ENCODE measurements around the gene ZNF10. TPM values are rescaled to one million over a fixed set of nuclear protein-coding genes. Genes with fewer than 3 reads are reported as not detected.

Gene ZNF10
- total RNA-seq: 1 to 10 TPM; 4.6 to 8.2 (median 6.6) TPM

DNA sequence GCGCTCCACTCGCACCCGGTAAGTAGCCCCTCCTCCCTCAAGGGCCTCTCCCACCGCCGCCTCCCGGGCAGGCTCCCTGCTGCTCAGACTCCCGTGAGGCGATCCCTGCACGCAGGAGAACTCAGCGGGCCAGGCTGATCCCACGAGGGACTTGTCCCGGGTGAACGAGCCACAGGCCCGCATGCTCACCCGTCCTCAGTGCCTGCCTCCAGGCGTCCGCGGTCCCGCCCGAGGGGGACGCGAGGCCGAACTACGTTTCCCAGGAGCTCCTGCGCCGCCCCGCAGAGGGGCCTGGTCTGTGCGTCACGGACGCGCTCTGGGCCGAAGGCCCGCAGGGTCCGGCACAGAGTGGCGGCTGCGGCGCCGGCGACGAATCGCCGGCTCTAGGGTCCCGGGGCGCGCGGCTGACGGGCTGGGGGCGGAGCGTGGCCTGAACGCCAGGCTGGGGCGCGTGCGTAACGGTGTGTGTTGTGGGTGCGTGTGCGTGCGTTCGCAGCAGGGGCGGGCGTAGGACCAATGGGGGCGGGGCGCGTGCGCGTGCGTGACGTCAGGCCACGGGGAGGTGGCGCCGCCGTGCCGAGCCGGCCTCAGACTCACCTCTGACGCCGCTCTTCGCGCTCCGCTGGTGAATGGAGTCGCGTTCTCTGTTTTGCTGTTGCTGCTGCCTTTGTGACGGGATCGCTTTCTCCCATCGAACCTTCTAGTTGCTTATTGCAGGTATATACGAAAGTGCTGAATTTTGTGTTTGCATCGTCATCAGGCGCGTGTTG, at the start of gene ZNF10, which contains the start of gene ZNF891:
ZNF10 (plus strand) TSS at position 590 of the 770 bp plus-strand sequence. CDS start 13,866 bp downstream, outside the sequence.
ZNF891 (minus strand) TSS at position 237 of the 770 bp plus-strand sequence. CDS start 8,356 bp downstream, outside the sequence.
- TF ChIP-seq, protein P1, sequence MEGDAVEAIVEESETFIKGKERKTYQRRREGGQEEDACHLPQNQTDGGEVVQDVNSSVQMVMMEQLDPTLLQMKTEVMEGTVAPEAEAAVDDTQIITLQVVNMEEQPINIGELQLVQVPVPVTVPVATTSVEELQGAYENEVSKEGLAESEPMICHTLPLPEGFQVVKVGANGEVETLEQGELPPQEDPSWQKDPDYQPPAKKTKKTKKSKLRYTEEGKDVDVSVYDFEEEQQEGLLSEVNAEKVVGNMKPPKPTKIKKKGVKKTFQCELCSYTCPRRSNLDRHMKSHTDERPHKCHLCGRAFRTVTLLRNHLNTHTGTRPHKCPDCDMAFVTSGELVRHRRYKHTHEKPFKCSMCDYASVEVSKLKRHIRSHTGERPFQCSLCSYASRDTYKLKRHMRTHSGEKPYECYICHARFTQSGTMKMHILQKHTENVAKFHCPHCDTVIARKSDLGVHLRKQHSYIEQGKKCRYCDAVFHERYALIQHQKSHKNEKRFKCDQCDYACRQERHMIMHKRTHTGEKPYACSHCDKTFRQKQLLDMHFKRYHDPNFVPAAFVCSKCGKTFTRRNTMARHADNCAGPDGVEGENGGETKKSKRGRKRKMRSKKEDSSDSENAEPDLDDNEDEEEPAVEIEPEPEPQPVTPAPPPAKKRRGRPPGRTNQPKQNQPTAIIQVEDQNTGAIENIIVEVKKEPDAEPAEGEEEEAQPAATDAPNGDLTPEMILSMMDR (IDR thresholded peaks at IDR 0.05; ENCODE audit: low read depth): no peak

DNA sequence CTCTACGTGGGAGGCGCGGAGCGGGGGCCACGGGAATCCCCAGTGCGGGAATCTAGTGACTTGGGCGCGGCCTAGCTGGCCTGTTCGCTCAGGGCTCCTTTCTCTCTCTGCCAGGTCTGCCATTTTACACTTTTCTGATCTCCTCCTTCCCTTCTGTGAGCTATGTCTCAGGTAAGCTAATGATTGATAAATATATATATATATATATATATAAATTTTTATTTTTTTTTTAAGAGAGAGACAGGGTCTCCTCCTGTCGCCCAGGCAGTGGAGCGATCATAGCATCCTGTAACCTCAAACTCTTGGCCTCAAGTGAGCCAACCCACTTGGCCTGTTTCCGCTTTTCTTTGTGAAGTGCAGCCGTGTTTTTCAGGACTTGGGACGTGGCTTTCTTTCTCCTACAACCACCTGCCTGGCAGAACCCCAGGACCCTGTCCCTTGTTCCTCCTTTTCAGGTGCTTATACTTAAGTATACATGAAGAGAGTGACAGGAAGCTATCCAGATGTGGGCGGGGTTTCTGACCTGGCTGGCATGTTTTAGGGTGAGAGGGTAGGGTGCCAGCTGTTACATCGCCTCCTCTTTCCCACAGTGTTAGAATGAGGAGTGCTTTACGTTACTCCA, 49.2 kb upstream of the ZNF10 start:
- TF ChIP-seq, protein P1 (IDR thresholded peaks at IDR 0.05; ENCODE audit: low read depth): no peak

DNA sequence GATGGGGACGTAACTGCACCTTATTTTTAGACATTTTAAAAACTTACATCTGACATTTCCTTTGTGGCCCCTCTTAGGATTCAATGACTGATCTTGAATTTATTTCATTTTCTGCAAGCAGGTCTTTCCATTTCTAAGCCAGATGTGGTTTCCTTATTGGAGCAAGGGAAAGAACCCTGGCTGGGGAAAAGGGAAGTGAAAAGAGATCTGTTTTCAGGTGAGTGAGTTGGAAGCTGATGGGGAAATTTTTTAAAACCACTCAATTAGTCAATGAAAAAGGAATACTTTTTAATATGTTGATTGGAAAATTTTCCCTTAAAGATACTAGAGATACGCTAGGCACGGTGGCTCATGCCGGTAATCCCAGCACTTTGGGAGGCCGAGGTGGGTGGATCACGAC, 47.1 kb upstream of the ZNF10 start:
- TF ChIP-seq, protein P1 (IDR thresholded peaks at IDR 0.05; ENCODE audit: low read depth): no peak

DNA sequence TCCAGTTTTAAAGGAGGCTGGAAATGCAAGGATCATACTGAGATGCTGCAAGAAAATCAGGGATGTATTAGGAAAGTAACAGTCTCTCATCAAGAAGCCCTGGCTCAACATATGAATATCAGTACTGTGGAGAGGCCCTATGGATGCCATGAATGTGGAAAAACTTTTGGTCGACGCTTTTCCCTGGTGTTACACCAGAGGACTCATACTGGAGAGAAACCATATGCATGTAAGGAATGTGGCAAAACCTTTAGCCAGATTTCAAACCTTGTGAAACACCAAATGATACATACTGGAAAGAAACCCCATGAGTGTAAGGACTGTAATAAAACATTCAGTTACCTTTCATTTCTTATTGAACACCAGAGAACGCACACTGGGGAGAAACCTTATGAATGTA, 24.8 kb upstream of the ZNF10 start:
- TF ChIP-seq, protein P1 (IDR thresholded peaks at IDR 0.05; ENCODE audit: low read depth): no peak

DNA sequence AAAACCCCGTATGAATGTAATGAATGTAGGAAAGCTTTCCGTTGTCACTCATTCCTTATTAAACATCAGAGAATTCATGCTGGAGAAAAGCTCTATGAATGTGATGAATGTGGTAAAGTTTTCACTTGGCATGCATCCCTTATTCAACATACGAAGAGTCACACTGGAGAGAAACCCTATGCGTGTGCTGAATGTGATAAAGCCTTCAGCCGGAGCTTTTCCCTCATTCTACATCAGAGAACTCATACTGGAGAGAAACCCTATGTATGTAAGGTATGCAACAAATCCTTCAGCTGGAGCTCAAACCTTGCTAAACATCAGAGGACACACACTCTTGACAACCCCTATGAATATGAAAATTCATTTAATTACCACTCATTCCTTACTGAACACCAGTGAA, 24.2 kb upstream of the ZNF10 start:
- TF ChIP-seq, protein P1 (IDR thresholded peaks at IDR 0.05; ENCODE audit: low read depth): no peak

DNA sequence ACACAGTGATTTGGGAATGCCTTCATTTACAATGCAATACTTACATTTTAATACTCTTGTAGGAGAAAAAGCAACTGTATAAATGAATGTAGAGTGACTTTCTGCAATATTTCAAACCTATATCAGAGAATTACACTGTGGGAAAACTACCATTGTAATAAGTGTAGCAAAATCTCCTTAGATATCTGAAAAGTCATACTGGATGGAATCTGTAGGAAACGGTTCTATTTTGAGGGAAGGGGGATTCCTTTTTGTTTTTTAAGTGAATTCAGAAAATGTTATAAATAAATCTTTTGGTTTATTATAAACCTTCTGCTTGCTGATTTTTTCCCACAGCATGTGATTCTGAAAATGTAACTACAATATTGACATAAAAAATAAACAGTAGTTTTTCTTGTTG, 23.3 kb upstream of the ZNF10 start:
- TF ChIP-seq, protein P1 (IDR thresholded peaks at IDR 0.05; ENCODE audit: low read depth): no peak

DNA sequence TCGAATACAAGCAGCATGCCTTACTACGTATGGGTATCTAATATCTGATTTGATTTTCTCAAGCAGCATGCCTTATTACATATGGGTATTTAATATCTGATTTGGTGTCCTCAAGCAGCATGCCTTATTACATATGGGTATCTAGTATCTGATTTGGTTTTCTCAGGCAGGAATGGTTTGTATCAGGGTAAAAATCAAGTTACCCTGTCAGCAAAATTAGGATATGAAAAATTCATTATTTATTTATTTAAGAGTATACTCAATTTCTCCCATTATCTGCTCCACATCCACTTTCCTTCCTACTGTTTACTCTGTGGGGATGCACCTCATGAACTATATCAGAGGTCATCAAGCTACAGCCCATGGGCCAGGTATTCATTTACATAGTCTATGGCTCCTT, 22.3 kb upstream of the ZNF10 start:
- TF ChIP-seq, protein P1 (IDR thresholded peaks at IDR 0.05; ENCODE audit: low read depth): no peak
